NCI-H2196 (cell line): Measurements from ENCODE around the gene PHACTR3.
"Not testable (repeated sequence)": the region's sequence is repeated elsewhere in the genome, so short reads cannot be mapped to it uniquely, and the experiment has no call there.

Source experiments
- DNase-seq: peaks from one replicate; lab custom pipeline; 2025; ENCODE audit not compliant: unreplicated experiment; lab: John Stamatoyannopoulos, UW

Gene PHACTR3

DNA sequence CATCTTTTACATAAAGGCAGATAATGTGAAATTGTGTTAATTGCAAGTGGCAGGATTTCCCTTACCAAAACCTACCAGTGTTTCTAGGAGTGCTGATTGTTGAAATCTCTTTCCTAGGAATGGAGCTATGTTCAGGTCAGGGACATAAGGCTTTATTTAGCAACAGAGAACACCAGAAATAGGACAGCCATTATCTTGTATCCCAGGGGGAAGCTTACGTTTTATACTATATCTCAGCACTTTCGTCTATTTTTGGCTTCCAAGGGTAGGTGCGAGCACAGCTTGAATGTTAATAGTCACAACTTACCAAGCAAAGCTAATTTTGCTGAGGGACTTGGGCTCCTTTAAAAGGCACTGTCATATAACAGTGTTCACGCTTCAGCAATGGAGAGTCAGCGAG lies 235.1 kb downstream of the PHACTR3 start:
- no peak for DNase-seq

DNA sequence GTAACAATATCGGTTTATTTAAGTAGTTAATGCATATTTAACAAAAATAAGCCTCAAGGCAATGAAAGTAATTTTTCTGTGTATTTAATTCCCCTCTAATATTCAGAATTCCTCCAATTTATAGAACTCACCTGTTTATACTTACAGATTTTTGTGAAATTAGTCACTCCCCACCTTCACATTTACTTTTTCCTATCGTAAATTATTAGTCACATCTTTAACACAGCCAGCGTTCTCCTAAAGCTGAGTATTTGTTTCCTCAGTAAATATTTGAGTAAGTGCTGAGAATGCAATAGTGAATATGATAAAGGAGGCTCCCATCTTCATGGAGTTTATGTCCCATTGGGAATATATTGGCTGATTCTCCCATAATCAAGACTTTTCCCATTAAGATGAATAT lies 241.1 kb downstream of the PHACTR3 start:
- no peak for DNase-seq

DNA sequence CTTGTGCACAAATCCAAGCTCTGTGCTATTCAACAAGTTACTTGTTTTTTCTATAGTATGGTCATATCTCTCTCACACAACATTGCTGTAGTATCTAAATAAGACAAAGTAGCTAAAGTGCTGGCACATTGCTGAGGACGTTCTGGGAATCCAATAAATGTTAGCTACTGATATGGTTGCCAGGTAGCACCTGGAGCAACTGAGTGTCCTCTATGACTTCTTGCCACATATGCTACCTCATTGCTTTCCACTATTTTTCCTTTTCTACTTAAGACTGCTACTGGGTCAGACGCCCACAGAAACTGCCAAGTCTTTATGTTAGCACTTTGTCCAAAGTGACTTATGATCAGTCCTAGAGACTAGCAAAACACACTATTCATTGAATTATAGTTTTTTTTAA lies 243.8 kb downstream of the PHACTR3 start:
- no peak for DNase-seq

DNA sequence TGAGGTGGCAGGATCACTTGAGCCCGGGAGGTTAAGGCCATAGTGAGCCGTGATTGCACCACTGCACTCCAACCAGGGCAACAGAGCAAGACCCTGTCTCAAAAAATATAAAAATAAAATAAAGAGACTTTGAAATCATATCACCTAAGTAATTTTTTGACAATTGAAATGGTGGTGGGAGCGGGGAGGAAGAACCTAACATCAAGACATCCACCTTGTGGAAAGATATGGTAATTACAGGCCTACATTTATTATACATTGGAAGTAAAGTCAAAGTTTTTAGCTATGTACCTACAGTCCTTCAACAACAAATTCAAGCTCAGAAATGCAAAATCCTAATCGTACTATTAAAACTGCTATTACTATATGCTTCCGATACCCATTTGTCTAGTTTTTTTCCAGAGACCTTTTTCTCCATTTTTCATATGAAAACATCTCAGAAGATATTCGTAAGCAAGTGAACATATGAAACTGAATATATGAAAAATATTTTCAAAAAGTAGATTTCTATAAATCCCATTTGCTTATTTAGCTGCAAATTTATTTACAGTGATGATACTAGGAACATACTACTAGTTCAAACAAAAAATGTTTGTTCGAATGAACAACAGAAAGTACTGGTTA lies 245.8 kb downstream of the PHACTR3 start:
- peak; percentile 60 for DNase-seq

DNA sequence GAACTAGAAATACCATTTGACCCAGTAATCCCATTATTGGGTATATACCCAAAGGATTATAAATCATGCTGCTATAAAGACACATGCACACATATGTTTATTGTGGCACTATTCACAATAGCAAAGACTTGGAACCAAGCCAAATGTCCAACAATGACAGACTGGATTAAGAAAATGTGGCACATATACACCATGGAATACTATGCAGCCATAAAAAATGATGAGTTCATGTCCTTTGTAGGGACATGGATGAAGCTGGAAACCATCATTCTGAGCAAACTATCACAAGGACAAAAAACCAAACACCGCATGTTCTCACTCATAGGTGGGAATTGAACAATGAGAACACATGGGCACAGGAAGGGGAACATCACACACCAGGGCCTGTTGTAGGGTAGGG lies 252.2 kb downstream of the PHACTR3 start:
- DNase-seq: not testable (repeated sequence)

DNA sequence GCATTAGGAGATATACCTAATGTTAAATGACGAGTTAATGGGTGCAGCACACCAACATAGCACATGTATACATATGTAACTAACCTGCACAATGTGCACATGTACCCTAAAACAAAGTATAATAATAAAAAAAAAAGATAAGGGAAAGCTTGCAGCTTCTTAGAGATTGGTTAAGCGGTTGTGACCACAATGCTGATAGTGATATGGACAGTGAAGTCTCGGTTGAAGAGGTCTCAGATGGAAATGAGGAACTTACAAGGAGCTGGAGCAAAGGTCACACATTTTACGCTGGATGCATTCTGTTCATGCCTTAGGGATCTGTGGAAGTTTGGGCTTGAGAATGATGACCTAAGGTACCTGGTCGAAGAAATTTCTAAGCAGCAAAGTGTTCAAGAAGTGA lies 252.6 kb downstream of the PHACTR3 start:
- DNase-seq: not testable (repeated sequence)

DNA sequence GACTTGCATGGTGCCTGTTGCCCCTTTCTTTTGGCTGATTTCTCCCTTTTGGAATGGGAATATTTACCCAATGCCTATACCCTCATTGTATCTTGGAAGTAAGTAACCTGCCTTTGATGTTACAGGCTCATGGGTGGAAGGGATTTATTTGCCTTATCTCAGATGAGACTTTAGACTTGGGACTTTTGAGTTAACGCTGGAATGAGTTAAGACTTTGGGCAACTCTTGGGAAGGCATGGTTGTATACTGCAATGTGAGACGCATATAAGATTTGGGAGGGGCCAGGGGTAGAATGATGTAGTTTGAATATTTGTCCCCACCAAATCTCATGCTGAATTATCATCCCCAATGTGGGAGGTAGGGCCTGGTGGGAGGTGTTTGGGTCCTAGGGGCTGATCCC lies 253.6 kb downstream of the PHACTR3 start:
- DNase-seq: no peak

DNA sequence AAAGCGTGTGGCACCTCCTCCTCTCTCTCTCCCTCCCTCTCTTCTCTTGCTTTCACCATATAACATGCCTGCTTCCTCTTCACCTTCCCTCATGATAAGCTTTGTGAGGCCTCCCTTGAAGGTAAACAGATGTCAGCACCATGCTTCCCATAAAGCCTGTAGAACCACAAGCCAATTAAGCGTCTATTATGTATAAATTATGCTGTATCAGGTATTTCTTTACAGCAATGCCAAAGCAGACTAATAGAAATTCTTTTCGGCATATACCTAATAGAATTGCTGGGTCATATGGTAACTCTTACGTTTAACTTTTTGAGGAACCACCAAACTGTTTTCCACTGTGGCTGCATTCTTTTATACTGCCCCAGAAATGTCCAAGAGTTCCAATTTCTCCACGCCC lies 254.1 kb downstream of the PHACTR3 start:
- no peak for DNase-seq

DNA sequence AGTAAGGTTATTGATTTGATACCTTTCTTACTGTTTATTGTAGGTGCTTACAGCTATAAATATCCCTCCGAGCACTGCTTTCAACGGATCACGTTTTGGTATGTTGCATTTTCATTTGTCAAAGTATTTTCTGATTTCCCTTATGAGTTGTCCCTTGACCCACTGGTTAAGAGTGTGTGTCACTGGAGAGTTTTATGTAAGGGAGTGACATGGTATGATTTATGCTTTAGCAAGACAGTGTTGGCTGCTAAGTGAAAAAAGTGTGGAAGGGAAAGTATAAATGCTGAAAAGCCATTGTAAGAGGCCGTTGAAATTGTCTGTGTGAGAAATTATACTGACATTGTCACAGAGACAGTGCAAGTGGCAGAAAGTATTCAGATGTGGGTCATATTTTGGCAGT lies 257.1 kb downstream of the PHACTR3 start:
- DNase-seq: no peak

DNA sequence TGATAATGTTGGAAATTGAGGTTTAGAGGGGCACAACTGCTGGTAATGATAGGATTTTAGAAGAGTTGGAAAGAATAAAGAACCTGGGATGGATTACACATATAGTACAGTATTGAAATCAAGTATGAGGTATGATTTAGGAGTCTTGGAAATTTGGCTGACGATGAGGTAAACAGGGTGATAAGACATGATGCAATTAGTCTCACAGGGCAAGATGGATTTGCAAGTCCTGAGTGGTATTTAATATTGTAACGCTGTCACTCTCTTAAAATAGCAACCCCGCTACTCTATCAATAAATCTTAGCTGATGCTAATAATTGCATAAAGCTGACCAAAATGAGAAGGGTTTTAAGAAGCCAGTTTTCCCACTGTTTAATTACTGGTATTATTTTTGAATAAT lies 258.7 kb downstream of the PHACTR3 start:
- DNase-seq: no peak

DNA sequence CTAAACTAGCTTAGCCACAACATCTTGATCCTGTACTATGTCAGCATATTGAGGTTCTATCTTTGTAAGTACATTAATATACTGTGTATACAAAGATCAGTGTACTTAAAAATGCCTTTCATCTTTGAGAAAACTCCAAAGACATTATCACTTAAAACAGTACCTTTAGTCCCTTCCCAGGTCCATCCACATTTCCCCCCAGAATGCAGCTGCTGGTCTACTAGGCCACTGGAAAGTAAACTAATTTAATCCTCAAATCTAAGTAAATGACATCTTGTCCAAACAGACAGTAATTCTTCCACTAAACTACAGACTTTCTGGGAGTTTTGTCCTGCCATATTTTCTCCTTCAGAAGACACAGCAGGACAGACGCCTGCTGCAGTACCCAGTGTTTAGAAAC lies 260.4 kb downstream of the PHACTR3 start:
- DNase-seq: no peak

DNA sequence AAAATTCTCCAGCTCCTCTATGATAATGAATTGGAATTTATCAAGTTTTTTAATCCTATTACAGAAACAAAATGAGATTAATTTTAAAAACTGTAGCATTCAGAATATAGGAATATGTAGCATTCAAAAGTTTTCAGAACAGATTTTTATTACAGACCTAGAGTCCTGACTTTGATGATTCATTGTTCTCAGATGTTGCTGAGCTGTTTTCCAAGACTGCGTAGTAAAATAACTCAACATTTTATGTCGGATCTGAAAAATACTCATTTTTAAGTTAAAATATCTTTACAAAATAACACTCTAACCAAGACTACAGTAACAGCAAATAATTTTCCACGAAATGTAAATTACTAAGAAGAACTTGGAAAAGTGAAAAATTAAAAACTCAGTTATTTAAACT lies 262.0 kb downstream of the PHACTR3 start:
- DNase-seq: no peak

DNA sequence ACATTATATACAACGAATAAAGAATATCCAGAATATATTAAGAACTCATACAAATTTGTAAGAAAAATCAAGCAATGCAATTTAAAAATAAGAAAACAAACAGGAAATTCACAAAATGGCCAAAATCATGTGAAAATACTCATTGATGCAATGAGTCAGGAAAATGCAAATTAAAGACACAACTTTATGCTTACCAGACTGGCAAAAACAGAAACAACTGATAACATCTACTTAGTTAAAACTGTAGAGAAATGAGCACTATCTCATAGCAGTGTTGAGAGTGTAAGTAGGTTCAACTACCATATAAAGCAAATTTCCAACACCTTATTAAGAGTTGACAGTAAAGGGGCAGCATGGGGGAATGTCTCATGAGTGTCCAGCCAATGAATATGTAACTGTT lies 266.8 kb downstream of the PHACTR3 start:
- no peak for DNase-seq

DNA sequence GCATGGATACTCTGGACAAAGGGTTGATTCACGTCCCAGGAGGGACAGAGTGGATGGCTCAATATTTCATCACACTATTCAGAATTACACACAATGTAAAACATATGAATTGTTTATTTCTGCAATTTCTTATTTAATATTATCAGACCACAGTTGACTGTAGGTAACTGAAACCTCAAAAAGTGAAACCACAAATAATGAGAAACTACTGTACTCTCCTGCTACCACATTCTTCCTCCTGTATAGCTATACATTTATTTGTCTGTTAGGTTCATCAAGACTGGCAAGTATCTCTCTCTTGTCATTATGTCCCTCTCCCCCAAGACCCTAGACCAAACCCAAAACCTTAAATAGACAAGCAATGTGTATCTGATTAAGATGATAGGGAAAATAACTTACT lies 269.1 kb downstream of the PHACTR3 start:
- no peak for DNase-seq

DNA sequence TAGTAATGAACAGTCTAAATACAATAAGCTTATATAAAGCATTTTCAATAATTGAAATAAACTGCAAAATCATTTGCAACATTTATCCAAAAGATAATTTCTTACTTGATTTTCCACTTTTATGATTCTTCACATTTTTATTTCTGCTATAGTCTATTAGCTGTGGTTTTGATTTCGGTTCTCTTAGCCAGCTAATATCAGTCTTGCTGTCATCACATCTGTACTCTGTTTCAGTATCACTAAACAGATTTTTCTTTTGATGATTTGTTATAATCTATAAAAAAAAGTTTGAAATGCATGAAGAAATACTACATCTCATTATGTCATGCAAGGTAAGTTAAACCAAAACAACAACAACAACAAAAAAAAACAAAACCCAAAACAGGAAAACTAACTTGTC lies 275.9 kb downstream of the PHACTR3 start:
- no peak for DNase-seq

DNA sequence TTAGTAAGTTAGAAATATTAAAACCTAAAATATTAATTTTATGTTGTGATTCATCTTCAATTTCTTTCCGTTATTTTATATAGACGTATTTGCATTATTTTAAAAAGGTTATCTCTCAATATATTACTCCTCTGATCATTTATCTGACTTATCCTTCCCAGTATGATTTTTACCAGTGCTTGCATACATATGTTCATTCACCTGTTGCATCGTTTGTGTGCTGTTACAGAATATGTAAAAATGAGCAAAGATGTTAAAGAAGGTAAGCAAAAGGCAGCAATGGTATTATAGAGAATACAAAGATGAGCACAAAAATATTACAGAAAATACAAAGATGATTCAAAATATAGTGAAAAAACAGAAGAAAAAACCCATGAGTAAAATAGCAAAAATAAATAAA lies 280.2 kb downstream of the PHACTR3 start:
- DNase-seq: no peak

DNA sequence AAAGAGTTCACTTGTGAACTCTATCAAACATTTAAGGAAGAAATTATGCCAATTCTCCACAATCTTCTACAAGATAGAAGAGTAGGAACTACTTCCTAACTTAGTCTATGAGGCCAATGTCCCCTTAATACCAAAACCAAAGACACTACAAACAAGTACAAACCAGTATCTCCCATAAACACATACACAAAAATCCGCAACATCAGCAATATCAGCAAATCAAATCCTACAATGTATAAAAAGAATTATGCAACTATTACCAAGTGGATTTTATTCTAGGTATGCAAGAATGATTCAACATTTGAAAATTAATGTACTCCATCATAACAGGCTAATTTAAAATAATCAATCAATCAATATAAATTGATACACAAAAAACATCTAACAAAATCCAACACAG lies 283.7 kb downstream of the PHACTR3 start:
- no peak for DNase-seq

DNA sequence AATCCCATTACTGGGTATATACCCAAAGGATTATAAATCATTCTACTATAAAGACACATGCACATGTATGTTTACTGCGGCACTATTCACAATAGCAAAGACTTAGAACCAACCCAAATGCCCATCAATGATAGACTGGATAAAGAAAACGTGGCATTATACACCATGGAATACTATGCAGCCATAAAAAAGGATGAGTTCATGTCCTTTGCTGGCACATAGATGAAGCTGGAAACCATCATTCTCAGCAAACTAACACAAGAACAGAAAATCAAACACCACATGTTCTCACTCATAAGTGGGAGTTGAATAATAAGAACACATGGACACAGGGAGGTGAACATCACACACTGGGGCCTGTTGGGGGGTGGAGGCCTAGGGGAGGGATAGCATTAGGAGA lies 285.7 kb downstream of the PHACTR3 start:
- not testable (repeated sequence) for DNase-seq

DNA sequence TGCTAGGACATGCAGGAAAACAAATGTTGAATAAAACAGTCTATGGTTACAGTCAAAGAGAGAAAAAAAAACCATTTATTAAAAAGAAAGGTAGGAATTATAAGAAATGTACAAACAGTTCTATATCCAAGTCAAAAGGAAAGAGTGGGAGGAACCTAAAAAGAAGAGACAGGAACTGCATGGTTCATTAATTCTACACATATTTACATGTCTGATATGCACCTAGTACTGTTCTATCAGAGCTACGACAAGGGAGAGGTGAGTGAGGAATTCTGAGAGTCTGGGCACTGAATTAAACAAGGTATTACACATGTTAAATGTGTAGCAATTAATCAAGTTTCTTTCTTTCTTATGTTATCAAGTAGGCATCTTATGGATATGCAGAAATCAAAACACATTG lies 287.2 kb downstream of the PHACTR3 start:
- no peak for DNase-seq

DNA sequence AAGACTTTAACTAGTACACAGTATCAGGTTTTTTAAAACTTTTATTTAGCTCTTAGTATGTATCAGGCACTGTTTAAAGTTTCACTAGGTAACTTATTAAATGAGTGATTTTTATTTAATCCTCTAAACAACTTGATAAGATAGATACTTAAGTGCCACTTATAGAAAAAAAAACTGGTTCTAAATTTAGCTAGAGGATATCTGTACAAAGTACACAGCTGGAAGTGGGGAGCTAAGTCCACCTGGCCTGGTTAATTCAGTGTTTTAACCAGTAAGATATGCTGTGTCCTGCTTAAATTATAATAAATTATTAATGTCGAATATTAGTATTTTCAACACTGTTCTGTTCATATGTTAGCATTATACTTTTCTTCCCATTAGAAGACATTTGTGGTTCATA lies 291.6 kb downstream of the PHACTR3 start:
- no peak for DNase-seq
